Stimulated activated CD4-positive, alpha-beta T cell treated with anti-CD3 and anti-CD28 coated beads, Interleukin-1b, Interleukin-23, amount 100 ng/mL, for 48 hours (primary cell): Measurements from ENCODE around the gene PANK1.
A peak's percentile ranks its signal among the peaks of the same experiment; 100 is the strongest.
"Not testable (repeated sequence)": the region's sequence is repeated elsewhere in the genome, so short reads cannot be mapped to it uniquely, and the experiment has no call there.

Experiments used
- DNase-seq: peaks from one replicate; pipeline ENCODE4 v3.0.0-alpha.2; 2020

Gene PANK1

DNA sequence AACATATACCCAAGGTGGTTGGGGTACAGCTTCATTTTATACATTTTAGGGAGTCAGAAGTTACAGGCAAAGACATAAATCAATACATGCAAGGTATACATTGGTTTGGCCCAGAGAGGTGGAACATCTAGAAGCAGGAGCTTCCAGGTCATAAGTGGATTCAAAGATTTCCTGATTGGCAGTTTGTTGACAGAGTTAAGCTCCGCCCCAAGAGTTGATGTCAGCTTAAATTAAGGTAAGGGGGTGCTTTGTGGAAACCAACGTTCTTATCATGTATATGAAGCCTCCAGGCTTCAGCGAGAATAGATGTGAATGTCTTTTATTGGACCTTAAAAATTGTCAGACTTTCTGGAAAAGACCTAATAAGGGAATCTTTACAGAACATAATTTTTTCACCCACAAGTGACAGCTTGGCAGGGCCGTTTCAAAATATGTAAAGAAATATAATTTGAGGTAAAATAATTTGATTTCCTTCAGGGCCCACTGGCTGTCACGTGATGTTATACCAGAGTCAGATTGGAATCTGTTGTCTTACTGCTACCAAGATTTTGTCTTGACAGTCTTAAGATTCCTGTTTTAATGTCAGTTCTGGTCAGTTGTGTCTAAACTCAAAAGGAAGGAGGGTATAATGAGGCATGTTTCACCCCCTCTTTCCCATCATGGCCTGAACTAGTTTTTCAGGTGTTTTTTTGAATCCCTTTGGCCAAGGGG lies 6.3 kb upstream of the PANK1 start:
- no peak for DNase-seq

DNA sequence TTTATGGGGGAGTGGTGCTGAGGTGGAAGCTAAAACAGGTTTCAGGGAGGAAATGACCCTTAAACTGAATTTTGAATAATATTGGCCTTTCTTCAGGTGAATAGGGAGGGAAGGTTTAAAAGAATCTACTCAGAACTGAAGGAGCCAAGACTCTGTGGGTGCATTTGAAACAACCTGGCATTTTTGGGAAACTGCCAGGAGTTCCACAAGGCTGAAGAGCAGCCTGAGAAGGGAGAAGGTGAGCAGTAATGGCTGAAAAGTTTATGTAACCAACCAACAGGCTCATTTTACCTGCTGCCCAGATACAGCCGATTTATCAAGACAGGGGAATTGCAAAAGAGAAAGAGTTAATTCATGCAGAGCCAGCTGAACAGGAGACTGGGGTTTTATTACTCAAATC lies 4.0 kb upstream of the PANK1 start:
- no peak for DNase-seq

DNA sequence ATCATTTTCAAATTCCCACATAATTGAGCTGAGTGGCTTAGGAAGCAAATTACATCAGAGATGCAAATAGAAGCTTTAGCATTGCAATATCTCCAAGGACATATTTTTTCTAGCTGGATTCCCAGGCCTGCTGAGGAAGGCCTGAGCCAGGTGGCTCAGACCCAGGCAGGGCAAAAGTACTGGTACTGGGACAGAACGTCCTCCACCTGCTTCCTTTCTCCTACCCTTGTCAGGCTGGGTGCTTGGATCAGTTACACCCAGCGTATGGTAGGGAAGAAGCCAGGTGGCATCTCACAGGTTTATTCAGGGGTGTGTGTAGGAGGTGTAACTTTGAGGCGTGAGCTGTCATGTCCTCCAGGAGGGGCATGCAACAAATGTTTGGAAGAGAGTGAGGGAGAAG lies 3.0 kb upstream of the PANK1 start:
- DNase-seq: no peak

DNA sequence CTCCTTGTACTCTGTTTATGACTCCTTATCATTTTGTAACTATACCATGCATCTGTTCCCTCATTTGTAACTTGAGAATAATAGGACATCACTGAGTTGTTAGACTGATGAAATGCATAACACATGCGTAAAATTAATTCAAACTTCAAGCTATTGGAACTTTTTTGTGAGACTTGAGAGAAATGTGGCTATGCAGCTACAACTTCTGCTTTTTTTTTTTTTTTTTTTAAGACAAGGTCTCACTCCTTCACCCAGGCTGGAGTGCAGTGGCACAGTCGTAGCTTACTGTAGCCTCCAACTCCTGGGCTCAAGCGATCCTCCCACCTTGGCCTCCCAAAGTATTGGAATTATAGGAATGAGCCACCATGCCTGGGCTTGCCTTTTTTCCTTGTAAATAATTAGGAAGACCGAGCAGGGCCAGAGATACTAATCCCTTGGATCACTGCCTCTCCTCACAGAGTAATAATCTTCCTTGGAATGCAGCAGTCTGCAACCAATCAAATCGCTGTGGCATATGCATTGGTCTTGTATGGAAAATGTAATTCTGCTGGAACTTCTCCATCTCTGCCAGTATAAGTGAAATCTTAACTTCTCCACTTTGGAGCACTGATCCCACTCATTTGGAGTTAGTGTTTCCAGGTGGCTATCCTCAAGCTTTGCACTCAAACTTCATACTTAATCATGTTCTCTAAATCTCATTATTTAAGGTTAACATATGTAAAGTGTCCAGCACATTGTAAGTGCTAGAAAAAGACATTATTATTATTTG lies 2.0 kb upstream of the PANK1 start:
- no peak for DNase-seq

DNA sequence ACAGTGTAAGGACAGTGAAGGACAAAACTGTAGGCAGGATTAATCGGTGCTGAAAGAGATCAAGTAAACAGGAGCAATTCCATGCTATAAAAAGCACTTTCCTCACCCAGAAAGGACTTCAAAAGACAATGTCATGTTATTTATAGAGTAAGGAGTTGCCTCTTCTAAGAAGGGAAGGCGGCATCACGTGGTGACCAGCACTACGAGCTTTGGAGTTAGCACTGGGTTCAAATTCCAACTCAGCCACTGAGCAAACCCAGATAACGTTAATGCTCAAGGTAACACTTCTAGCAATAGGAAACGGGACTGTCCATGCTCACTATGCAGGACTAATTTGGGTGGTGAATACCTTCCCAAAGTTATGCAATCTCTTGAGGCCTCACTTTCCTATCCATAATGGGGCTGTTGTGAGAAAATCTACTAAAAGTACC lies 715 bp upstream of the PANK1 start:
- DNase-seq: no peak

DNA sequence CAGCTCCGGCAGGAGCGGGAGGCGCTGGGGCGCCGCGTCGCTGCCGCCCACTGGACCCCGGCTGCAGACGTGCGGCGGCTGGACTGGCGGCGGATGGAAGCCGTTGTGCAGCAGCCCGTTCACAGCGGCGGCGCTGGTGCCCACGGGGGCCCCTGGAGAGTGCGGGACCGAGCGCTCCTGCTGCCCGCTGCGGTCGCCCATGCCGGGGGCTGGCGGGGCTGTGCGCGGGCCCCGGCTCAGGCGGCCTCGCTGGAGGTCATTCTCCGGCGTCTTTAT lies 413 bp downstream of the PANK1 start:
- no peak for DNase-seq

DNA sequence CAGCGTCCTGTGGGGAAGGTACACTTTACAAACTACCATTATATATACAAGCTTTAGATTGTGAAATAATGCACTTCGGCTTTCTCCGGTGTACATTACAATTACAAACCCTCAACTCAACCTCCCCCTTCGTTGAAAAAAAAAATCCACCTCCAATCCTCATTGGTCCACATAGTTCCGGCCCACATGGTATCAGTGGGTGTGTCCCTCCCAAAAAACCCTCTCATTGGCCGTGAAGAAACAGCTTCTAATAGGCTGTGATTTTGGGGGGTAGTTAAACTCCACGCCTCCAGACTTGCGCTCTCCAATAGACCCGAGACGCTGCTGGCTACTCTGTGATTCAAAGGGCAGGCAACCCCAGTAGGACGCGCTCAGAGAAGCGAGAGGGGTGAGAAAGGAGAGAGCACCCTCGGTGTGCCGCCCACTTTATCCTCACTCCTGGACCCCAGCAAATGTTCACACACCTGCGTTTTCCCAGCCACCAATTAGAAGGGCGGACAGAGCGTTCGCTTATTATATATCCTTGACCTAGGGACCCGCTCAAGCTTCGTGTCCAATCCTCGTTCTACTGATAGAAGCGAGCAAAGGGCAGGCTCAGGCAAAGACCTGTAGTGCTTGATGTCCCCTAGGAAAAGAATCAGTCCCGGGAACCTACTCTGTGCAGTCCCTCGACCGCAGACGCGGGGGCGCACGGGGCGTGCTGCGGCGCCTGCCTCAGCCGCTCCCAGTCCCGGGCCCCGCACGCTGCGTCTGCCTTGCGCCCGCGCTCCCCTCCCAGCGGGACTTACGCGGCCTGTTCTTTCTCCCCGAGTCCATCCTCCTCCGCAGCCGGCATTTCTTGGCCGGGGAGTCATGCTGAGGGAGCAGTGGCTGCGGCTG lies 991 bp downstream of the PANK1 start:
- peak; percentile 73 for DNase-seq

DNA sequence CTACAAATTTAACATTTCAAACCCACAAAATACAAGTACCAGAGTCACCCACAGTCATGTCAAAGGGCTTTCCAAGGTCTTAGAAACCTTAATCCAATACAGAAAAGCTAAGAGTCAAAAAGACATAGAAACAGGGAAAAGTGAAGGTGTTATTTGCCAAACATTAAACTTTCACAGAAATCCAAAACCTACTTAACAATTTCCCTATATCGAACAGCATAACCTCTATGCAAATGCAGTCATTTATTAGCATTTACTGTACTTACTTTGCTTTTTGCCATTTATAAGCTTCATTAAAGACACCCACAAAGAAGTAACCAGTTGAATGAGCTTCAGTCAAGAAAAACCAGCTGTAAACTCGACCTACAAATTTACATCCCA lies 1.6 kb downstream of the PANK1 start:
- DNase-seq: no peak

DNA sequence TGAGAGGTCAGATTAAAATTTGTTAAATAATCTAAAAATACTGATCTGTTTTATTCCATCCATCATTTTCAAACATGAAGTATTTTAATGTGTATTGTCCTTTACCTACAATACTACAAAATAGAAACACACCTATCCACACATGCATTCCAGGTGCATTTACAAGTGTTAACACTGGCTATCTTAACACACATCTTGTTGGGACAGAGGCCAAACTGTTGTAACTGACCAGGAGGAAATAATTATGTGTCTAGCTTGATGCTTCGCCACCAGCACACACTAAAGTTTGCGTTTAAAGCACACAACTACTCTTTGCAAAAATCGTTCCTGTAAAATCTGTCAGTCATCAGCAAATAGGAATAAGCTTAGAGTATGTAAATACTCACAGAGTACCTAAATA lies 2.8 kb downstream of the PANK1 start:
- DNase-seq: no peak

DNA sequence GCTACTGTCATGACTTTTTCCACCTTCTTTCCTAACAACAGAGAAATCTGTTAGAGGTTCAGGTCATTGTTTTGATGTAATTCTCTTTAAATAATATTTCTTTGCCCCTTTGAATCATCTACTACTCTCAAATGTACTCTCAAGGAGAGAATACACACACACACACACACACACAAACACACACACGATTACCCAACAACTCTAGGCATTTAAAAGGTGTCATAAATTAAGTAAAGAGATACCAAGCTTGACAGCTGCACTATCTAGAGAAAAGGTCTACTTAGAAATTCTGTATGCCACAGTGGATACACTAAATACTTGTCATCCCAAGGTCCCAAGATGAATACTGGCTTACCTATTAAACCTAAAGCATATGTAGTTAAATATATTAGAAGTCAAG lies 4.8 kb downstream of the PANK1 start:
- no peak for DNase-seq

DNA sequence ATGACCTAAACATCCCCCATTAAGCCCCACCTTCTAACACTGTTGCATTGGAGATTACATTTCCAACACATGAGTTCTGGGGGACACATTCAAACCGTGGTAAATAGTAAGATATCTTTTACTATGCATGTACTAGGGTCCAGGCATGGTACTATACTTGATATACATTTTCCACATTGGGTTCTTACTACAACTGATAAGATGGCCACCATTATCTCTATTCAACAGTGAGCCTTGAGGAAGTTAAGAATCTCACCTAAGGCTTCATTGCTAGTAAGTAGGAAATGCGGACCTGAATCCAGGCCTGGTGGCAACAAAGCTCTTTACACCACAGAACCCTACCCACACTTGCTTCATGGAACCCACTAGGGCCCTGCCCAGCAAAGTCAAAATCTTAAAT lies 5.7 kb downstream of the PANK1 start:
- no peak for DNase-seq

DNA sequence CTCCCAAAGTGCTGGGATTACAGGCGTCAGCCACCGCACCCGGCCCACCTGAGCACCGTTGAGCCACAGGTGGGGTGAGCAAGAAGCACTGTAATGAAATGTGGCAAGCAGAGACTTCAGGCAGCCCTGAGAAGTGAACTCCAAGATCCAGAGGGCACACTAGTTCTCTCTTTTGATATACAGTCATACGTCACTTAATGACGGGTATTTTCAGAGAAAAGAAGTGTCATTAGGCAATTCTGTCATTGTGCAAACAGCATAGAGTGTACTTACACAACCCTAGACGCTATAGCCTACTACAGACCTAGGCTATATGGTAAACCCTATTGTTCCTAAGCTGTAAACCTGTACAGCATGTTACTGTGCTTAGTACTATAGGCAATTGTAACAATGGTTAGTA lies 7.9 kb downstream of the PANK1 start:
- DNase-seq: no peak

DNA sequence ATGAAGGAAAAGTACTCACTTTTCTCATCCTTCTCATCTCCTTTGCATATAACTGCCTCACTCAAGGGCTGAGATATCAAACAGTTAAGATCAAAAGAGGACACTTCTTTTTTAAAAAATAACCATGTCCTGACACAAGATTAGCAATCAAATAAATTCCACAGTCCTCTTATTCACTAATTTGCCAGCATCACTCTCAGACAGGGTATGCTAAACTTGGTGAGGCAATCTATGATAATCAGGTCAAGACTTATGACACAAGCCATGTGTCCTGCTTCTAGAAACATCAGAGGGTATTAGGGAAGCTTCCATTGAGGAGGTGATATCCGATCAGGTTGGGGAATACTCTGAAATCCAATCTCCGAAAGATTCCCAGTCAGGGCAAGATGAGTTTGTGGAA lies 10.4 kb downstream of the PANK1 start:
- no peak for DNase-seq

DNA sequence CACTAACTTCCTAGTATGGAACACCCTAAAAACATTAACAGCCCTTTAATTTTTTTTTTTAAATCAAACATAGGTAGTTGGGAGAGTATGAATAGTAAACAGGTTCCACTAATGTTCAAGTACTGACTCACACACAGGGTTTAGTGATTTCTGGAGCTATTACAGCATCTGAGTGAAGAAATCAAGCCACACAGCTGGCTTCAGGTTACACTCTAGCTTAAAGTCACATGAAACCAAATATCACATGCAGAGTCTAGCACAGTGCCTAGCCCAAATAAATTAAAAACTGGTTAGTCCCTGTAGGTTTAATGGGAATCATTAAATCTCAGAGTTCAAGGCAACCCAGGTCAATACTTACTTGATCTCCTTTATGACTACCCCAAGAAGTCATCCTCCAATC lies 11.6 kb downstream of the PANK1 start:
- DNase-seq: no peak

DNA sequence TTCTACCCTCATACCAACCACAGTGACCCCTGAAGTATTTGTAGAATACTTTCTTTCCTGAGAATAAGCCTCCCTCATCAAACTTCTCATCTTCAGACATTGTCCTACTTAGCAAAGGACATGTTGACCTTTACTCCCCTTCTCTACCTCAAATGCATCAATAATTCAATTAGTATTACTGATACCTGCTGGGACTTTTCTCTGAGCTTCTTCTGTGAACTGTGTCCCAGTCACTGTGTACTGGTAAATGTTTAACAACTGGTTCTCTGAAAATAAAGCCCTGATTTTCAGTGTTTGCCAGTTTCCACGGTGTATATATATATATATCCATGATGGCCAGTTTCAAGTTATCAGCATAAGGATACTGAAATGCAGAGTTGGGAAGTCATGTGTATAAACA lies 12.2 kb downstream of the PANK1 start:
- DNase-seq: no peak

DNA sequence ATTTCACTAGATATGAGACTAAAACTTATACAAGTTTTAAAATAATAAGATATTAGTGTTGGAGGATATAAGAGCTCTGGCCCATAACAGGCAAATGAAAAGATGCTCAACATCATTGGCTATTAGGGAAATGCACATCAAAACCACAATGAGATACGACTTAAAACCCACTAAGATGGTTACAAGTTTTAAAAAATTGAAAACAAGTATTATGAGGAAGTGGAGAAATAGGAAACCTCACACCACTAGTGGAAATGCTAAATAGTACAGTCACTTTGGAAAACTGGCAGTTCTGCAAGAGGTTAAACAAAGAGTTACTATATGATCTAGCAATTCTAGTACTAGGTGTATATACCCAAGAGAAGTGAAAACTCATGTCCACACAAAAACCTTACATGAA lies 17.2 kb downstream of the PANK1 start:
- DNase-seq: no peak

DNA sequence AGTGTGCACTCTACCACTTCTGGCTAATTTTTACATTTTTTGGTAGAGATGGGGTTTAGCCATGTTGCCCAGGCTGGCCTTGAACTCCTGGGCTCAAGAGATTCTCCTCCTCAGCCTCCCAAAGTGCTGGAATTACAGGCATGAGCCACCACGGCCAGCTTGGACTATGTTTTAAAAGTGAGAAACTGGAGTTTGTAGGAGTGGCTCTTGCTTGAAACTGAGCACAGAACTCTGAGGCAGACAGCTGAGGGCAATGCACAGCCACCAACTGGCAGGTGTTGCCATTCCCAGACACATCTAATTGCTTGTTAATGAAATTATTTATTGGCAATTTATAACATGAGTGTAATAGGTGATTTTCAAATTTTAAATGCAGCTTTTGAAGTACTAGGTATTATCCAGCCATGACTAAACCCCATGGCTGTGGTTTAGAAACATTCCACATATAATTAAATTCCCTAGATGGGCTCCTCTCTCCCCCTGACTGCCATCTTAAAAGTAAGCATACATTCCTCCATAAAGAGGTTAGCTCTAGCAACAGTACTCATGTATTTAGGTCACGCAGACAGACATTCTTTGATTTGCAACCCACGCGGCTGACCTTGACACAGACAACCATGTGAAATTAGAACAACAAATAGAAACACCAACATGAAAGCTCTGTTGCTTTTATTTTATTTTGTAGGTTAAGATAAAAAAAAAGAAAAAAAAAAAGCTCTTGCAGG lies 19.8 kb downstream of the PANK1 start:
- no peak for DNase-seq

DNA sequence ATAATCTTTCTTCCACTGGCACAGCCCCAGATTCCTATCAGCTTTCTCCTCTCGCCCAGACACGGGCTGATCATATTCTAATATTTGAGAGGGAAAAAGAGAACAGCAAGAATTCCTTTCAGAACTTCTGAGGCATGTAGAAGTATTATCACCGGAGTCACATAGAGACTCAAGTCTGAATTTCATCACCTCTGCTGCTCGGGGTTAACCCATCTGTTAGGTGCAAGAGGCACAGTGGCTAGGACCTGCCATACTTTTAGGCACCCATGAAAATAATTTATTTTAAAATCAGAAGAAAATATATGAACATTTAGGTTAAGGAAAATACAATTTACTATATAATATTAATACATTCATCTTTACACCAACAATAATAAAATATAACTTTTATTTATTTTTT lies 21.0 kb downstream of the PANK1 start:
- DNase-seq: no peak

DNA sequence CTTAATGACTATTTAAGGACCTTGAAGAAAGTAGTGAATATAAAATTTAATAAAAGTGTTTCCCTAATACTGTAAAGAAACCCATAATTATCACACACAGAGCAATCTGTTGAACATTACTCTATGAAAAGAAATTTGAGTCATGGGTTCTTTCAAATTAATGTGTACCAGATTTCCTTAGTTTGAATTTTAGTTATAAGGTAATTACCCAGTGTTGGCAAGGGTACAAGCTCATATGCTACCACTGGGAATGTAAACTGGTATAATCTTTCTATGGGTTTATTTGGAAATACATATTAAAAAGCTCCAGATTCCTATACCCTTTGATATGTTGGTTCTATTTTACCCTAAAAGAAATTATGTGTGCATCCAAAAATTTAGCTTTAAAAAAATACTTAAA lies 22.9 kb downstream of the PANK1 start:
- no peak for DNase-seq

DNA sequence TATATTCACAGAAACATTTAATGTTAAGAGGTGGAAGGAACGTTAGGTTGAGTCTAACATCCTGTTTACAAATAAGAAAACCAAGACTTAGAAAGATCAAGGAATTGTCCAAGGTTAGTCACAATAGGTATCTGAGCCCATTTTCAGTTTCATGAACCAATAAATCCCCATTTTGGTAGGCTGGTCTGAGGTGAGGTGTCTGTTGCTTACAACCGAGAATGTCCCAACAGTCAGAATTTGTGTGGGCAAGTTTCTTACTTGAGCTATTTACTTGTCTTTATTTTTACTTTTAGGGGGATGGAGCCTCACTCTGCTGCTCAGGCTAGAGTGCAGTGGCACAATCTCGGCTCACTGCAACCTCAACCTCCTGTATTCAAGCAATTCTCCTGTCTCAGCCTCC lies 23.6 kb downstream of the PANK1 start:
- no peak for DNase-seq

DNA sequence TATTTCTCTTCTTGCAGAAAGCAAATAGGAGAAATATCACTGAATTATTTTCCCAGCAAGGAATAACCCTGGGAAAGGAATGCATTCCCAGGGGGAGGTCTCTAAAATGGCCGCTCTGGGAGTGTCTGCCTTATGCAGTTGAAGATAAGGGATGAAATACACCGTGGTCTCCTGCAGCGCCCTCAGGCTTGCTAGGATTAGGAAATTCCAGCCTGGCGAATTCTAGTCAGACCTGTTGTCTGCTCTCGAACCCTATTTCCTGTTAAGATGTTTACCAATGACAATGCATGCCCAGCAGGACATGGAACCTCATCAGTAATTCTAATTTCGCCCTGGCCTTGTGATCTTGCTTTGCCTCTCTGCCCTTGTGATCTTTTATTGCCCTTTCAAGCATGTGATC lies 24.7 kb downstream of the PANK1 start:
- not testable (repeated sequence) for DNase-seq

DNA sequence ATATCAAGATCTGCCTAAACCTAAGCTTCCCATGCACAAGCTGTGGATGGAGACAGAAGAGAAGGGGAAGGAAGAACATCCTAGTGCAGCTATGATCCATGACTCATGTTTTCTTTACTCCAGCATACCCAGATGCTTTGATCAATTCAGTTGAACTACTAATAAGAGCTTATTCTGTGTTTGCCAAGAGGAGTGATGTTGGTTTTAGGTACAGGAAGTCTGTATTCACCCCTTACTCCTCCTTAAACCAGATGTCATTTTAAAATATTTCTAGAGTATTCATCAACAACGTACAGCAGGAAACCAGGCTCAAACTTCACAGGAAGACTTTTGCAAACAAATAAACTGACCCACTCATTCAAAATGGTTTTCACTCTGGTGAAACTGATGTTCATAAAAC lies 29.2 kb downstream of the PANK1 start:
- DNase-seq: no peak

DNA sequence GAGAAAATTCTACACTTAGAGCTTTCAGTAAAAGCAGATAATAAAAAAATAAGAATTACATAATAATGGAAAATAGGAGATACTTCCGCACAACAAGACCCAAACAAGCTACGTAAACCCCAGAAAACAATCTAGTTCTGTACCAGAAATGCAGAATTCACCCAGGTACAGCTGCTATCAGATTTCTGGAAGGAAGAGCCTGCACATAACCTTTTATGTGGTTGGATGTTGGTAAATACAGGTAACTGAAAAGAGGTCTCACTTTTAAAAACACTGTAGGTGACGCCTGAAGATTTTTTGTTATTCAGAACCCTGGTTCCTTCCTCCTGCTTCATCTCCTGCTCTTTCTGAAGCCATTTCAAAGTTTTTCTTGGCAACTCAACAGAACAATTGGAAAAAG lies 29.9 kb downstream of the PANK1 start:
- DNase-seq: no peak
